ENCODE results near the gene MAPK8IP2.
"Not testable (repeated sequence)": the region's sequence is repeated elsewhere in the genome, so short reads cannot be mapped to it uniquely, and the experiment has no call there.

Gene MAPK8IP2

GRCh38 chr22:50613291-50613981 lies 12.8 kb downstream of the MAPK8IP2 start:
- DNase-seq: no peak

- DNase-seq: not testable (repeated sequence)
These were observed 13.7 kb downstream of the MAPK8IP2 start for GRCh38 chr22:50614296-50614695.

GRCh38 chr22:50620593-50621355 lies 20.2 kb downstream of the MAPK8IP2 start:
- DNase-seq: peak; percentile 66 to 97 (median 83)

- DNase-seq: peak in 4 of 5 experiments; percentile 17 to 96 (median 42)
These were observed 20.8 kb downstream of the MAPK8IP2 start for GRCh38 chr22:50621356-50621880.

GRCh38 chr22:50621948-50622722 lies 21.5 kb downstream of the MAPK8IP2 start:
- DNase-seq: peak in 2 of 5 experiments; percentile 29 to 59

GRCh38 chr22:50622723-50623327 lies 22.2 kb downstream of the MAPK8IP2 start:
- DNase-seq: no peak

- DNase-seq: no peak
These were observed 23.9 kb downstream of the MAPK8IP2 start for GRCh38 chr22:50624347-50625130.

GRCh38 chr22:50625131-50625567 lies 24.6 kb downstream of the MAPK8IP2 start:
- no peak for DNase-seq

- DNase-seq: no peak
These were observed 25.1 kb downstream of the MAPK8IP2 start for GRCh38 chr22:50625568-50626313.

GRCh38 chr22:50626314-50626849 lies 25.8 kb downstream of the MAPK8IP2 start:
- no peak for DNase-seq

- DNase-seq: peak in 1 of 5 experiments; percentile 37
These were observed 26.5 kb downstream of the MAPK8IP2 start for GRCh38 chr22:50626850-50627641.

GRCh38 chr22:50627642-50628542 lies 27.3 kb downstream of the MAPK8IP2 start, which contains the start of gene ARSA:
ARSA (minus strand) TSS chr22:50628152; CDS start chr22:50627779, 373 bp downstream.
- DNase-seq: peak; percentile 59 to 89 (median 75)

GRCh38 chr22:50628543-50629134 lies 28.0 kb downstream of the MAPK8IP2 start:
- peak in 2 of 5 experiments; percentile 63 to 71 for DNase-seq

- DNase-seq: no peak
These were observed 29.8 kb downstream of the MAPK8IP2 start for GRCh38 chr22:50630376-50630775.

GRCh38 chr22:50633086-50633485 lies 32.5 kb downstream of the MAPK8IP2 start:
- DNase-seq: no peak

- DNase-seq: no peak
These were observed 33.2 kb downstream of the MAPK8IP2 start for GRCh38 chr22:50633771-50634170.

GRCh38 chr22:50635591-50635990 lies 35.0 kb downstream of the MAPK8IP2 start:
- DNase-seq: no peak

- DNase-seq: not testable (repeated sequence)
These were observed 39.7 kb downstream of the MAPK8IP2 start for GRCh38 chr22:50640296-50640695.
